HG03025 (cell line): ENCODE data around the gene LRATD1.

Source experiments
- ATAC-seq: cut with Tn5 transposase; IDR thresholded peaks from one replicate; pipeline ENCODE4 v1.9.1; 2021; ENCODE audit warnings: mild to moderate bottlenecking, moderate library complexity; ENCODE audit not compliant: unreplicated experiment, low FRiP score

The LRATD1 gene

GRCh38 chr2:14633061-14633460 is 544 bp downstream of the LRATD1 start:
- no peak for ATAC-seq

- no peak for ATAC-seq
Measured at GRCh38 chr2:14633461-14634181, 1.1 kb downstream of the LRATD1 start.

- no peak for ATAC-seq
Measured at GRCh38 chr2:14634182-14634488, 1.6 kb downstream of the LRATD1 start.

GRCh38 chr2:14634489-14635390 is 2.2 kb downstream of the LRATD1 start:
- ATAC-seq = no peak

GRCh38 chr2:14635391-14635871 is 2.9 kb downstream of the LRATD1 start:
- no peak for ATAC-seq

GRCh38 chr2:14638488-14638887 is 6.0 kb downstream of the LRATD1 start:
- ATAC-seq = no peak

- ATAC-seq = no peak
Measured at GRCh38 chr2:14641116-14641515, 8.6 kb downstream of the LRATD1 start.

- ATAC-seq = no peak
Measured at GRCh38 chr2:14642499-14642898, 10.0 kb downstream of the LRATD1 start.

- ATAC-seq = no peak
Measured at GRCh38 chr2:14647714-14648113, 15.2 kb downstream of the LRATD1 start.

- no peak for ATAC-seq
Measured at GRCh38 chr2:14650066-14650465, 17.5 kb downstream of the LRATD1 start.

- ATAC-seq = peak; percentile 90
Measured at GRCh38 chr2:14654835-14655282, 22.3 kb downstream of the LRATD1 start.

- ATAC-seq = no peak
Measured at GRCh38 chr2:14656146-14656545, 23.6 kb downstream of the LRATD1 start.

- ATAC-seq = no peak
Measured at GRCh38 chr2:14661163-14661562, 28.6 kb downstream of the LRATD1 start.

- ATAC-seq = no peak
Measured at GRCh38 chr2:14673351-14673875, 40.9 kb downstream of the LRATD1 start.

- no peak for ATAC-seq
Measured at GRCh38 chr2:14675489-14675888, 43.0 kb downstream of the LRATD1 start.

- no peak for ATAC-seq
Measured at GRCh38 chr2:14676371-14676770, 43.9 kb downstream of the LRATD1 start.

- ATAC-seq = no peak
Measured at GRCh38 chr2:14677039-14677438, 44.5 kb downstream of the LRATD1 start.

GRCh38 chr2:14678761-14679160 is 46.2 kb downstream of the LRATD1 start:
- no peak for ATAC-seq

- no peak for ATAC-seq
Measured at GRCh38 chr2:14681608-14682007, 49.1 kb downstream of the LRATD1 start.
